ENCODE measurements around the gene DOCK10. TPM values are rescaled to one million over a fixed set of nuclear protein-coding genes. Genes with fewer than 3 reads are reported as not detected.
"Not testable (repeated sequence)": the region's sequence is repeated elsewhere in the genome, so short reads cannot be mapped to it uniquely, and the experiment has no call there.

DOCK10 gene
- polyA plus RNA-seq, 1 donor (not counting 4 experiments of a cell fraction or from before 2014, with no cell fraction given): 2.5 TPM

DNA sequence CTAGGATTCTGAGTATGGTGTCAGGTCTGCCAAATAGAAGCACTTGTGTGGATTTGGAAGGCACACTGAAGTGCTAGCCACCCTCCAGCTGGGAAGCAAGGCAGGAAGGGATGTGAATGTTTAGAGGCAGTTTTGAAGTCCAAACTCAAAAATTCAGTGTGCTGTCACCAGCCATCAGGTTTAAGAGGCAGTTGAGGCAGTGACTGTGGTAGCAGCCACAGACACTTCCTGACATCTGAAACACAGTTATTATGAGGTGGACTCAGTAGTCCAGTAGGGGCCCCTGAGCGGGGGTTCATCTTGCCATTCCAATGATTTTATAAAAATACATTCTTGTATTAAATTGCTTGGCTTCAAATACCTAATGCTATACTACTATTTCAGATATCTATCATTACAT is 13.4 kb upstream of the DOCK10 start:
- Histone ChIP-seq H3K27ac (ENCODE audit: control insufficient read depth, insufficient read depth, low read length) (no peak overlapping the region), H4K20me1 (ENCODE audit: control insufficient read depth, extremely low read depth, insufficient read depth, low read length) (no peaks in the 10 kb centered on the region), H3K27me3 (ENCODE audit: control insufficient read depth, extremely low read depth, insufficient read depth, low read length) (no peaks in the 10 kb centered on the region), H3K36me3 (ENCODE audit: control insufficient read depth in 2 of 2, extremely low read depth in 1 of 2, insufficient read depth in 2 of 2, low read length in 2 of 2) (no peaks in the 10 kb centered on the region), H2AFZ (ENCODE audit: control insufficient read depth, low read length) (no peak overlapping the region), H3K4me1 (ENCODE audit: control insufficient read depth, extremely low read depth, insufficient read depth, low read length) (no peaks in the 10 kb centered on the region), H3K9me3 (ENCODE audit: control insufficient read depth, low read depth, low read length) (no peaks in the 10 kb centered on the region), H3K9ac (ENCODE audit: control insufficient read depth, extremely low read depth, insufficient read depth, low read length) (no peak overlapping the region), H3K4me2 (ENCODE audit: control insufficient read depth, extremely low read depth, insufficient read depth, low read depth, low read length) (no peak overlapping the region), H3K79me2 (ENCODE audit: control insufficient read depth, insufficient read depth, low read length) (no peaks in the 10 kb centered on the region), H3K4me3 (ENCODE audit: control insufficient read depth in 2 of 3, extremely low read depth in 1 of 3, insufficient read depth in 2 of 3, low read depth in 1 of 3, low read length in 3 of 3) (no peak overlapping the region), H3K9me1 (ENCODE audit: control insufficient read depth, extremely low read depth, insufficient read depth, low read length) (no peaks in the 10 kb centered on the region)
- FAIRE-seq (no peak), DNase-seq (ENCODE audit: low read depth, low spot score) (no peak)
- dilution Hi-C loops (cut with MboI; ENCODE audit: extremely low pct_ligation_motif_present, low sequenced_read_pairs): no loop called here
- no peak for TF ChIP-seq EZH2 (IDR thresholded peaks at IDR 0.05; ENCODE audit: low read length)
- TF ChIP-seq CTCF (optimal IDR thresholded peaks at IDR 0.05 in 1 of 3, IDR thresholded peaks at IDR 0.05 in 1 of 3, conservative IDR thresholded peaks at IDR 0.05 in 1 of 3; ENCODE audit: extremely low read depth in 1 of 3, insufficient read depth in 2 of 3, low read length in 3 of 3): no peak

DNA sequence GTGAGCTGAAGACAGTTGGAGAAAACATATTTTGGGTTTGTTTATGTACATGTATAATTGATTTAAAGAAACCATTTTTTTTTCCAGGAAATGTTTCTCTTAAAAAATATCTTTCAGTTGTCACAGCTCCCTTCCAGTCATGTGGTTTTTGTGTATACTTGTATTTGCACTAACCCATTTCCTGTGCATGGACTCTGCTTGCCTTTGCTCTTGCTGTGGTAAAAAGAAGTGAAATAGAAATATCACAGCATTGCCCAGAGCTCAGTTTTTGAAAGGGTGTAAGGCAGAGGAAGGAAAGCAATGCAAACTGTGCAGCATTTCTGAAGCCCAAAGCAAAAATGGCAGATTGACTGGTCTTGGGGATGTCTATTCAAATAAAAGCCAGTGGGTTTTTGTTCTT is 10.4 kb upstream of the DOCK10 start:
- FAIRE-seq (no peak), DNase-seq (ENCODE audit: low read depth, low spot score) (no peak)
- Histone ChIP-seq H3K4me3 (ENCODE audit: control insufficient read depth in 2 of 3, extremely low read depth in 1 of 3, insufficient read depth in 2 of 3, low read depth in 1 of 3, low read length in 3 of 3) (no peak overlapping the region), H3K27ac (ENCODE audit: control insufficient read depth, insufficient read depth, low read length) (no peak overlapping the region), H3K36me3 (ENCODE audit: control insufficient read depth in 2 of 2, extremely low read depth in 1 of 2, insufficient read depth in 2 of 2, low read length in 2 of 2) (no peaks in the 10 kb centered on the region), H3K79me2 (ENCODE audit: control insufficient read depth, insufficient read depth, low read length) (no peaks in the 10 kb centered on the region), H3K9ac (ENCODE audit: control insufficient read depth, extremely low read depth, insufficient read depth, low read length) (no peak overlapping the region), H2AFZ (ENCODE audit: control insufficient read depth, low read length) (no peak overlapping the region), H3K27me3 (ENCODE audit: control insufficient read depth, extremely low read depth, insufficient read depth, low read length) (no peaks in the 10 kb centered on the region), H3K9me1 (ENCODE audit: control insufficient read depth, extremely low read depth, insufficient read depth, low read length) (no peaks in the 10 kb centered on the region), H3K9me3 (ENCODE audit: control insufficient read depth, low read depth, low read length) (no peaks in the 10 kb centered on the region), H4K20me1 (ENCODE audit: control insufficient read depth, extremely low read depth, insufficient read depth, low read length) (no peaks in the 10 kb centered on the region), H3K4me1 (ENCODE audit: control insufficient read depth, extremely low read depth, insufficient read depth, low read length) (no peaks in the 10 kb centered on the region), H3K4me2 (ENCODE audit: control insufficient read depth, extremely low read depth, insufficient read depth, low read depth, low read length) (no peak overlapping the region)
- dilution Hi-C loops (cut with MboI; ENCODE audit: extremely low pct_ligation_motif_present, low sequenced_read_pairs): no loop called here
- TF ChIP-seq CTCF (optimal IDR thresholded peaks at IDR 0.05 in 1 of 3, IDR thresholded peaks at IDR 0.05 in 1 of 3, conservative IDR thresholded peaks at IDR 0.05 in 1 of 3; ENCODE audit: extremely low read depth in 1 of 3, insufficient read depth in 2 of 3, low read length in 3 of 3): no peak
- TF ChIP-seq EZH2 (IDR thresholded peaks at IDR 0.05; ENCODE audit: low read length): no peak

DNA sequence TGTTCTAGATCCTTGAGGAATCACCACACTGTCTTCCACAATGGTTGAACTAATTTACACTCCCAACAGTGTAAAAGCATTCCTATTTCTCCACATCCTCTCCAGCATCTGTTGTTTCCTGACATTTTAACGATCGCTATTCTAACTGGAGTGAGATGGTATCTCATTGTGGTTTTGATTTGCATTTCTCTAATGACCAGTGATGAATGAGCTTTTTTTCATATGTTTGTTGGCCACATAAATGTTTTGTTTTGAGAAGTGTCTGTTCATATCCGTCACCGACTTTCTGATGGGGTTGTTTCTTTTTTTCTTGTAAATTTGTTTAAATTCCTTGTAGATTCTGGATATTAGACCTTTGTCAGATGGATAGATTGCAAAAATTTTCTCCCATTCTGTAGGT is 5.2 kb upstream of the DOCK10 start:
- H3K9me3 ChIP-seq (ENCODE audit: control insufficient read depth, low read depth, low read length); H3K36me3 ChIP-seq (ENCODE audit: control insufficient read depth in 2 of 2, extremely low read depth in 1 of 2, insufficient read depth in 2 of 2, low read length in 2 of 2); H3K27ac ChIP-seq (ENCODE audit: control insufficient read depth, insufficient read depth, low read length); H3K79me2 ChIP-seq (ENCODE audit: control insufficient read depth, insufficient read depth, low read length); dilution Hi-C loops (cut with MboI; ENCODE audit: extremely low pct_ligation_motif_present, low sequenced_read_pairs); H2AFZ ChIP-seq (ENCODE audit: control insufficient read depth, low read length); H4K20me1 ChIP-seq (ENCODE audit: control insufficient read depth, extremely low read depth, insufficient read depth, low read length); H3K4me1 ChIP-seq (ENCODE audit: control insufficient read depth, extremely low read depth, insufficient read depth, low read length); DNase-seq (ENCODE audit: low read depth, low spot score); H3K4me3 ChIP-seq (ENCODE audit: control insufficient read depth in 2 of 3, extremely low read depth in 1 of 3, insufficient read depth in 2 of 3, low read depth in 1 of 3, low read length in 3 of 3); H3K9ac ChIP-seq (ENCODE audit: control insufficient read depth, extremely low read depth, insufficient read depth, low read length); FAIRE-seq; H3K4me2 ChIP-seq (ENCODE audit: control insufficient read depth, extremely low read depth, insufficient read depth, low read depth, low read length); H3K9me1 ChIP-seq (ENCODE audit: control insufficient read depth, extremely low read depth, insufficient read depth, low read length): not testable (repeated sequence)
- peaks cover 18% of the 10 kb centered on the region for H3K27me3 ChIP-seq (ENCODE audit: control insufficient read depth, extremely low read depth, insufficient read depth, low read length)
